ENCODE data around the gene P2RY6. TPM values are rescaled to one million over a fixed set of nuclear protein-coding genes. Genes with fewer than 3 reads are reported as not detected.

P2RY6 gene
- total RNA-seq, 2 experiments from 2014 or later: not detected

GRCh38 chr11:73237471-73238290, 34.5 kb upstream of the P2RY6 start:
- Mint-ChIP-seq H3K9me3 (no peaks in the 10 kb centered on the region), H3K4me1 (ENCODE audit: low read depth) (no peaks in the 10 kb centered on the region), H3K36me3 (ENCODE audit: low read depth) (no peaks in the 10 kb centered on the region), H3K27ac (no peak overlapping the region), H3K27me3 (no peaks in the 10 kb centered on the region), H3K4me3 (no peak overlapping the region)
- no peaks in the 10 kb centered on the region for H3K36me3 ChIP-seq (ENCODE audit: insufficient read depth, low read length)
- no peak for TF ChIP-seq CTCF (IDR thresholded peaks at IDR 0.05)
- ATAC-seq (ENCODE audit: poor library complexity): no peak
- no peak overlapping the region for H3K27ac ChIP-seq (ENCODE audit: low read depth in 1 of 2, low read length in 2 of 2)
- H3K27me3 ChIP-seq (ENCODE audit: control insufficient read depth in 1 of 2, insufficient read depth in 2 of 2, low read length in 2 of 2): no peaks in the 10 kb centered on the region
- intact Hi-C loops (cut with DNase I, micrococcal nuclease): no loop called here
- no peaks in the 10 kb centered on the region for H3K9me3 ChIP-seq (ENCODE audit: control insufficient read depth in 1 of 2, insufficient read depth in 1 of 2, low read length in 2 of 2)
- H3K4me1 ChIP-seq (ENCODE audit: insufficient read depth, low read length): peaks cover 6% of the 10 kb centered on the region
- POLR2A ChIA-PET: no interaction called here
- CTCF ChIA-PET: no interaction called here
- no peak overlapping the region for H3K4me3 ChIP-seq (ENCODE audit: low read length)
- no peak for DNase-seq

GRCh38 chr11:73239111-73239521, 33.0 kb upstream of the P2RY6 start:
- no peak for TF ChIP-seq CTCF (IDR thresholded peaks at IDR 0.05)
- Histone ChIP-seq H3K4me3 (ENCODE audit: low read length) (no peak overlapping the region), H3K9me3 (ENCODE audit: control insufficient read depth in 1 of 2, insufficient read depth in 1 of 2, low read length in 2 of 2) (no peaks in the 10 kb centered on the region), H3K27ac (ENCODE audit: low read depth in 1 of 2, low read length in 2 of 2) (no peak overlapping the region), H3K36me3 (ENCODE audit: insufficient read depth, low read length) (no peaks in the 10 kb centered on the region), H3K27me3 (ENCODE audit: control insufficient read depth in 1 of 2, insufficient read depth in 2 of 2, low read length in 2 of 2) (no peaks in the 10 kb centered on the region), H3K4me1 (ENCODE audit: insufficient read depth, low read length) (peaks cover 9% of the 10 kb centered on the region)
- Mint-ChIP-seq H3K9me3 (no peaks in the 10 kb centered on the region), H3K27me3 (no peaks in the 10 kb centered on the region), H3K36me3 (ENCODE audit: low read depth) (no peaks in the 10 kb centered on the region), H3K4me3 (no peak overlapping the region), H3K4me1 (ENCODE audit: low read depth) (no peaks in the 10 kb centered on the region), H3K27ac (no peak overlapping the region)
- ChIA-PET POLR2A (no interaction called here), CTCF (no interaction called here)
- DNase-seq: no peak
- intact Hi-C loops (cut with DNase I, micrococcal nuclease): no loop called here
- no peak for ATAC-seq (ENCODE audit: poor library complexity)

- DNase-seq (no peak), ATAC-seq (ENCODE audit: poor library complexity) (no peak)
- no peak overlapping the region for H3K4me3 Mint-ChIP-seq
- POLR2A ChIA-PET: no interaction called here
- no peaks in the 10 kb centered on the region for H3K36me3 Mint-ChIP-seq (ENCODE audit: low read depth)
- H3K27ac ChIP-seq (ENCODE audit: low read depth in 1 of 2, low read length in 2 of 2): no peak overlapping the region
- no peaks in the 10 kb centered on the region for H3K36me3 ChIP-seq (ENCODE audit: insufficient read depth, low read length)
- H3K27me3 ChIP-seq (ENCODE audit: control insufficient read depth in 1 of 2, insufficient read depth in 2 of 2, low read length in 2 of 2): no peaks in the 10 kb centered on the region
- H3K27me3 Mint-ChIP-seq: no peaks in the 10 kb centered on the region
- H3K27ac Mint-ChIP-seq: no peak overlapping the region
- intact Hi-C loops (cut with DNase I, micrococcal nuclease): loop anchor here (5.0 kb wide), 3 partner anchors 407 to 767 kb away; no protein-coding TSS in a partner anchor
- CTCF ChIA-PET: no interaction called here
- H3K4me1 Mint-ChIP-seq (ENCODE audit: low read depth): no peaks in the 10 kb centered on the region
- H3K4me3 ChIP-seq (ENCODE audit: low read length): no peak overlapping the region
- no peak for TF ChIP-seq CTCF (IDR thresholded peaks at IDR 0.05)
- H3K9me3 ChIP-seq (ENCODE audit: control insufficient read depth in 1 of 2, insufficient read depth in 1 of 2, low read length in 2 of 2): no peaks in the 10 kb centered on the region
- H3K9me3 Mint-ChIP-seq: no peaks in the 10 kb centered on the region
- peaks cover 9% of the 10 kb centered on the region for H3K4me1 ChIP-seq (ENCODE audit: insufficient read depth, low read length)
Measured at GRCh38 chr11:73239571-73240189, 32.5 kb upstream of the P2RY6 start.
